Effector CD4-positive, alpha-beta T cell (primary cell): ENCODE measurements around the gene ODF4. TPM values are rescaled to one million over a fixed set of nuclear protein-coding genes. Genes with fewer than 3 reads are reported as not detected.

Experiments
- DNase-seq: peaks from one replicate; pipeline ENCODE4 v3.0.0-alpha.2; 2020
- total RNA-seq: gene quantifications from one replicate; lab custom pipeline; 2026; lab: John Stamatoyannopoulos, UW

Gene ODF4, protein sequence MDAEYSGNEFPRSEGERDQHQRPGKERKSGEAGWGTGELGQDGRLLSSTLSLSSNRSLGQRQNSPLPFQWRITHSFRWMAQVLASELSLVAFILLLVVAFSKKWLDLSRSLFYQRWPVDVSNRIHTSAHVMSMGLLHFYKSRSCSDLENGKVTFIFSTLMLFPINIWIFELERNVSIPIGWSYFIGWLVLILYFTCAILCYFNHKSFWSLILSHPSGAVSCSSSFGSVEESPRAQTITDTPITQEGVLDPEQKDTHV
- total RNA-seq: not detected

DNA sequence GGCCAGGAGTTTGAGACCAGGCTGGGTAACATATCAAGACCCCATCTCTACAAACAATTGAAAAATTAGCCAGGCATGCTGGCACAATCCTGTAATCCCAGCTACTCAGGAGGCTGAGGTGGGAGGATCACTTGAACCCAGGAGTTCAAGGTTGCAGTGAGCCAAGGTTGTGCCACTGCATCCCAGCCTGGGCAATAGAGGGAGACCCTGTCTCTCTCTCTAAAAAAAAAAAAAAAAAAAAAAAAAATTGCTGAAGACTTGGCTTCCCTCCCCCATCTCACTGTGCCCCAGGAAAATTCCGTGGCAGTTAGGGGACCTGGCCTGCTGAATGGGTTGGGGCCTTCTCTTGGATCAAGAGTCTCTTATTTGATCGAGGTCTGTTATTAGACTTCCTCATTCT lies at the start of gene ODF4:
ODF4 (plus strand) TSS at position 301 of the 400 bp plus-strand sequence. CDS start 212 bp downstream, outside the sequence.
- no peak for DNase-seq

DNA sequence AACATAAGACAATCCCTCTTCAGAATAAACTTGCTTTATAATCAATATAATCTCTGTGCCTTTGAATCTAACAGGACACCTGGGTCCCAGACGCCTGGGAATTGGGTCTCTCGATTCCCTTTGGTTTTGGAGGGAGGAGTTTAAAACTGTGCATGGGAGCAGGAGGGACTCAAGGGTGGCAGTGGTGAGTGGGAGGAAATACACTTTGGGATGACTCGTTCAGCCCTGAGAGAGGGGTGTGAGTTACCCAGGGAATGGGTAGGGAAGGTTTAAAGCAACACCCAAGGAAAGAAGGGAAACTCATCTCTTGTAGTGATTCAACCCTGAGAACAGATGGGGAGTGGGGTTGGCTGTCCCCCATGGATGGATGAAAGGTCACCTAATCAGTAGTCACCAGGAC lies 49.6 kb upstream of the ODF4 start:
- DNase-seq: no peak

DNA sequence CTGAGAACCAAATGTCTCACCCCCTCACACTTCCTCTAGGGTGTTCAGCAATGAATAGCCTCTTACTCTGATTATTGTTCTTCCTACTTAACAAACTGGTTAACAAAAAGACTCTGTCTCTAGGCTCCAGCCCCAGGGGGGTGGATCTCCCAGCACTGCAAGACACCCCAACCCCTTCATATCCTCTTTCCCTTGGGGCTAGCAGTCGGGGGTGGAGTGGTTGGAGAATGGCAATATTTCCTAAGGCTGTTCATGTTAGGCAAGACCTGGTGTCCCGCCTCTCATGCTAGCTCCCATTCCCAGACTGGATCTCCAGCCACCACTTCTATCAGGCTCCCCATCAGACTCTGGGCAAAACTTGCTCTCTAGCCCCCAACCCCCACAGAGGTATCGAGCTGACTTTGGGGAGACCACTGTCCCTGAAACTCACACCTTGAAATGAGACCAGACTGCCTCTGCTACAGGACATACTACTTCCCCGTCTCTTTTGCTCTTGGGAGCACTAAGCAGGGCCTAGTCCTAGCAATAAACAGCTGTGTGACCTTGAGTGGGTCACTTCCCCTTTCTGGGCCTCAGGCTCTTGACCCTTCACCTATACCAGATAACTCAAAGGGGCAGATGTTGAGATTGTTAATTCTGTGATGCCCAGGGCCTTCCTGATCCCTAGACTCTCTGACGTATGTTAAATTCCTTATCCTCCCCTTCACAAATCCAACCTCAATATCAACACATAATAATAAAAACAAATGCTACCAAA lies 46.8 kb upstream of the ODF4 start:
- DNase-seq: no peak

DNA sequence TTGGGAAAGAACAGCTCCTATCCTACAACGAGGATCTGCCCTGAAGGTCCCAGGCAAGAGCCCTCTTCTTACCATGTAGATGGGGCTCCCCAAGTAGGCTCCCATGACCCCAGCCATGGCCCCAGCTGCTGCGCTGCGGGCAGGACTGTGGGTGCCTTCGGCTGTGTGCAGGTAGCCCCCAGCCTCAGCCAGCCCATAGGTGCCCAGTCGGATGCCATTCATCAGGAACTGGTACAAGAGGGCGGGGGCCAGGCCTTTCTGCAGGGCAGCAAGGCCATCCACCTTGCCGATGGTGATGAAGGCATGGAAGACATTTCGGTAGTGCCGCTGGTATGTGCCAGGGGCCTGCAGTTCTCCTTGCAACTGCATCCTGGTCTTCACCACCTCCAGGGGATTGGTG lies 45.3 kb upstream of the ODF4 start:
- no peak for DNase-seq

DNA sequence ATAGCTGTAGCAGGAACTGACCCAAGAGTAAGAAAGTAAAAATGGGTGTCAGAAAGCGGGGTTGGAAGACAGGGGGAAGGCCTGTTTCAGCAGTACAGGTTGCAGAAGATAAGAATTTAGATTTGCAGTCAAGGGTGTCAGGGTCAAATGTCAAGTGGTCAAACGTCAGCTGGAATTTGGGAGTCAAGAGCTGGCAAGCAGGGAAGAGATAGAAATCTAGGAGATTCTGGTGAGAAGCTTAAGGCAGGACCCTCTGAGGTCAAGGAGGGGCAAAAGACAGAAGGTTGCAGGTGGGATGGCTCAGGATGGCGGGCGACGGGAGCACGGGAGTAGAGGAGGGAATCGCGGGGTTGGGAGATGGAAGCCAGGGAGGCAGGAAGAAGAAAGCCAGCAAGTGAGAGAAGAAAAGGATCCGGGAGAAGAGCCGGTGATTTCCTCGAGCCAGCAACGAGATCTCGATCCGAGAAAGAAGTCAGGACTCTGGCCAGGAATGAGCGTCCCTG lies 44.8 kb upstream of the ODF4 start:
- DNase-seq: no peak

DNA sequence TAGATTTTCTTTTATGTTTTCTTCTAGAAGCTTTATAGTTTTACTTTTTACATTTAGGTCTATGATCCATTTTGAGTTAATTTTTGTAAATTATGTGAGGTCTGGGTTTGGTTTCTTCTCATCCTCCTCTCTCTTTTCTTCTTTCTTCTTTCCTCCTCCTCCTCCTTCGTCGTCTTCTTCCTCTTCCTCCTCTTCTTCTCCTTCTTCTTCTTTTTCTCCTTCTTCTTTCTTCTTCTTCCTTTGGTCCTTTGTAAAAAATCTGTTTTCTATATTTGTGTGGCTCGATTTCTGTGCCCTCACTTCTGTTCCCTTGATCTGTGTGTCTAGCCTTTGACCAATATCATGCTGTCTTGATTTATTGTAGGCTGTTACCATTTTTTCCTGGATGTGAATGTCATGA lies 39.4 kb upstream of the ODF4 start:
- no peak for DNase-seq

DNA sequence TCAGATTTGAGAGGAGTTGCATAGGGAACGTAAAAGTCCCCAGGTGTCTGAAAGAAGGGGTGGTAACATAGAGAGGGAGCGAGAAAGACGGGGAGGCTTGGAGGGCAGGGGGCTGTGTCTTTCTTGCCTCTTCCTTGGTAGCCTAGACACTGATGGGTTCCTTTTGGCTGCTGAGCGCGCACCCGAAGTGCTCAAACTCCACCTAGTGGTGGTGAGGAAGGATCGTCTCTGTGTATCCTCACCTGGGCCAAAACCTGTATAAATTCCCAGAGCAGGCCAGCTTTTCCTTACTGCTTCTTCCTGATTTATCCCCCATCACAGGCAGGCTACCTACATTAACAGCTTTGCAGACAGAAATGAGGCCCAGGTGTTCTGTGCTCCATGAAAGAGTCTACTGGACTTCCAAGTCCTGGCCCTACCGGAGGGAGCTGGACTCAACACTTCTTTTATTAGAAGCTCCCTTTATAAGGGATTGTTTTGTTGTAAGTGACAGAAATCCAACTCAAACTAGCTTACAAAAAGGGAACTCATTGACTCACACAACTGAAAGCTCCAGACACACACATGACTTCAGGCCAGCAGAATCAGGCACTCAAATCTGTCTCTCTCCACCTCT lies 38.9 kb upstream of the ODF4 start:
- peak; percentile 42 for DNase-seq

DNA sequence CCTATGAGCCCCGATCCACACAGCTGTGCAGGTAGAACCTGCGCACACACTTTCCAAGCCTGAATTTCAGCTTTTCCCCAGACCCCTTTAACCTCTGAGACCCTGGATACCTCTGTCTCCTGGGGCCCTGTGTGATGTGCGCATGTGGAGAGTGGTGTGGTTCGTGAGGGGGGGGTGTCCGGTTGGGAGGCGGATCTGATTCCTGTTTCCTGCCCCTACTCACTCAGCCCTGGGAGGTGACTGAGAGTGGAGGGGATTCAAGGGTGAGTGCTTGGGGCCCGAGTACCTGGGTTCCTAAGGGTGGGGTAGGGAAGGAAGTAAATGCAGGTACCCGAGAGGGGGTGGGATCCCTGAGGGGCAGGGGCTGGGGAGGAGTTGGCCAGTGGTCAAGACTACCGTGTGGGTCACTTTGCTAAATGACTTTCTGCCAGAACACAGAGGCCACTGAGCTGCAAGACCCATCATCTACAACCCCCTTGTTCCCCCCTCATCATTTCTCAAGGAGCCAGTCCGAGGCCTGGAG lies 29.0 kb upstream of the ODF4 start:
- no peak for DNase-seq

DNA sequence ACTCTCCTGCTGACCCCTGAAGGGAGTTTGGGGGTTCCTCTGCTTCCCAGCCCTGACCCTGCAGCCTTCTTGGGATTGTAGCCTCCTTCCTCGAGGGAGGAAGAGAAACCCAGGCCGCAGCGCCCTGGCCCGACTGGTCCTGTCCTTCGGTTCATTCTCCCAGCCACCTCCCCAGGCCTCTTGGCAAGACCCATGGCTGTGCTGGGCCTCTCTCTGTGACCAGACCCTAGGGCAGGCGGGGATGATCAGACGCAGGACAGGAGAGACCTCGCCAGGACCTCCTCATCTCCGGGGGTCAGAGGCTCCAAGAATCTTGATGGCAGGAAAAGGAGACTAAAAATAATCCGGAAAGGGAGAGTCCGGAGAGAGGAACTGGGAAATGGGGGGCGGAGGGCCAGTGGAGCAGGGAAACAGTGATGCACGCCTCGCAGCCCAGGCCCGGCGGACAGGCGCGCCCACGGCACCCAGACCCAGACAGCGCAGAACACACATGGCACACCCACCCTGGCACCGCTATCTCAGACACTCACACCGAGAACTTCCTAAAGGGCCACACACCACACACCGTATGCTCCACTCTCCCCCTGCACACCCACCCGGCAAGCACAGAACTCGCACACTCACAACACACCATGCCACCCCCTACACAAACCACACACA lies 28.4 kb upstream of the ODF4 start:
- no peak for DNase-seq

DNA sequence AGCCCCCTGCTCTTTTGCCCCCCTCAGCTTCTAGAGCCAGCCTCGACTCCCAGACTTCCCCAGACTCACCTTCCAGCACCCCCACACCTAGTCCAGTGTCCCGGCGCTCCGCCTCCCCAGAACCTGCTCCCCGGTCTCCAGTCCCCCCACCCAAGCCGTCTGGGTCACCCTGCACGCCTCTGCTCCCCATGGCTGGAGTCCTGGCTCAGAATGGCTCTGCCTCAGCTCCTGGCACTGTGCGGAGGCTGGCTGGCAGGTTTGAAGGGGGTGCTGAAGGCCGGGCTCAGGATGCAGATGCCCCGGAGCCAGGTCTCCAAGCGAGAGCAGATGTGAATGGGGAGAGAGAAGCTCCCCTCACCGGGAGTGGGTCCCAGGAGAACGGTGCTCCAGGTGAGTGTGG lies 27.4 kb upstream of the ODF4 start:
- DNase-seq: no peak

DNA sequence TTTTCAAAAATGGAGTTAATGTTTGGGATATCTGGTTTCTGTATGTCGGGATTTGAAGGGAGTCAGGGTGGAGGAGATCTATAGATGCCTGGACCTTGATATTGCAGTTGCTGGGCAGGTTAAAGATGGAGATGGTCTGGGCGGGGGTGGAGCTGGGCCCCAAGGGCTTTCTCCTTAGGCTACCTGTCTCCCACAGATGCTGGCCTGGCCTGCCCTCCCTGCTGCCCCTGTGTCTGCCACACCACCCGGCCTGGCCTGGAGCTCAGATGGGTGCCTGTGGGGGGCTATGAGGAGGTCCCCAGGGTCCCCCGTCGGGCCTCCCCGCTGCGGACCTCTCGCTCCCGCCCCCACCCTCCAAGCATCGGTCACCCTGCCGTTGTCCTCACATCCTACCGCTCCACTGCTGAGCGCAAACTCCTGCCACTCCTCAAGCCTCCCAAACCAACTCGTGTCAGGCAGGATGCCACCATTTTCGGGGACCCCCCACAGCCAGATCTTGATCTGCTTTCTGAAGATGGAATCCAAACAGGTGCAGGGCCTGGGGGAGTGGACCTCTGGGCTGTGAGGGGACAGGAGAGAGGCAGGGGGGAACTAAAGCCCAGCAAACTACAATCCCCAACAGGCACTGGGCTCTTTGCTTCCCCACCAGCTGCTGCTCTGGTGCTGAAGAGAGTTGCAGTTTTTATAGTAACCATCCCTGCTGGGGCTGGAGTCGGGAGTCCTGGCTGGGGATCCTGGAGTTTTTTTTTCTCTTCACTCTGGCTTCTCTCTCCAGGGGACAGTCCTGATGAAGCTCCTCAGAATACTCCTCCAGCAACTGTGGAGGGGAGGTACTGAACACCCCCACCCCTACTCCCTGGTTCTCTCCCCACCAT lies 26.7 kb upstream of the ODF4 start:
- no peak for DNase-seq

DNA sequence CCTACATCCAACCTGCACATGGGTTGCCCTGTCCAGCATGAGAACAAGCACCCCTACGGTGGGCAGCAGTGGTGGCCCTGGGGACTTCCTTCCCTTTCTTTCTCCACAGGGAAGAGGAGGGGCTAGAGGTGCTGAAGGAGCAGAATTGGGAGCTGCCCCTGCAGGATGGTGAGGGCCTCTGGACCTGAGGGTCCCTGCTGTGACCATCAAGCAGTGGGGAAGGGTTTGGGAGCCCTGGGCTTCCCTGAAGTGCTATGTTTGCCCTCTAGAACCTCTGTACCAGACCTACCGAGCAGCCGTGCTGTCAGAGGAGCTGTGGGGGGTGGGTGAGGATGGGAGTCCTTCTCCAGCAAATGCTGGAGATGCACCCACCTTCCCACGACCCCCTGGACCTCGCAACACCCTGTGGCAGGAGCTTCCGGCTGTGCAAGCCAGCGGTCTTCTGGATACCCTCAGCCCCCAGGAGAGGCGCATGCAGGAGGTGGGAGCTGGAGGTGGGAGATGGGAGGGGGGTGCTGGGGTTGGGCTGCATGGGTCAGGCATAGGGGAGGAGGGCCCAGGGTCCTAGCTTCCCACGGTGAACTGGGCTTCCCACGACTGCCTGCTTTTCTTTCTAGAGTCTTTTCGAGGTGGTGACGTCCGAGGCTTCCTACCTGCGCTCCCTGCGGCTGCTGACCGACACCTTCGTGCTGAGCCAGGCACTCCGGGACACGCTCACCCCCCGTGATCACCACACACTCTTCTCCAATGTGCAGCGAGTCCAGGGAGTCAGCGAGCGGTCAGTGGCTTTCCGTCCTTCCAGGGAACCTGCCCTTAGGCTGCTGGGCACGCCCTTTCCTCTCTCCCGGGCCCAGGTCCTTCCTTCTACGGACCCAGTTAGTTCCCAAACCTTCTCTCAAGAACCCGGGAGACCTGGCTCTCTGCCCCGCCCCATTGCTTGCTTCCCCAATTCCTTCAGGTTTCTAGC lies 24.6 kb upstream of the ODF4 start:
- no peak for DNase-seq

DNA sequence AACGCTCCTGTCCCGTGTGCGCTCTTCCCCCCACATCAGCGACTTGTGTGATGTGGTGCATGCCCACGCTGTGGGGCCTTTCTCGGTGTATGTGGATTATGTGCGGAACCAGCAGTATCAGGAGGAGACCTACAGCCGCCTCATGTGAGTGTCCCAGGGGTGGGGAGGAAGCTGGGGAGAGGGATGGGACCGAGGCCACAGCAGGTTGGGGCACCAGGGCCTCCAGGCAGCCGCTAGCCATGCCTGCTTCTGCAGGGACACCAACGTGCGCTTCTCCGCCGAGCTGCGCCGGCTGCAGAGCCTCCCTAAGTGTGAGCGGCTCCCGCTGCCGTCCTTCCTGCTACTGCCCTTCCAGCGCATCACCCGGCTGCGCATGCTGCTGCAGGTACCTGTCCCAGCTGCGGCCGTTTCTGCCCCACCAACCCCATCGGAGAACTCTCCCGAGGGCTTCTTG lies 23.8 kb upstream of the ODF4 start:
- DNase-seq: no peak

DNA sequence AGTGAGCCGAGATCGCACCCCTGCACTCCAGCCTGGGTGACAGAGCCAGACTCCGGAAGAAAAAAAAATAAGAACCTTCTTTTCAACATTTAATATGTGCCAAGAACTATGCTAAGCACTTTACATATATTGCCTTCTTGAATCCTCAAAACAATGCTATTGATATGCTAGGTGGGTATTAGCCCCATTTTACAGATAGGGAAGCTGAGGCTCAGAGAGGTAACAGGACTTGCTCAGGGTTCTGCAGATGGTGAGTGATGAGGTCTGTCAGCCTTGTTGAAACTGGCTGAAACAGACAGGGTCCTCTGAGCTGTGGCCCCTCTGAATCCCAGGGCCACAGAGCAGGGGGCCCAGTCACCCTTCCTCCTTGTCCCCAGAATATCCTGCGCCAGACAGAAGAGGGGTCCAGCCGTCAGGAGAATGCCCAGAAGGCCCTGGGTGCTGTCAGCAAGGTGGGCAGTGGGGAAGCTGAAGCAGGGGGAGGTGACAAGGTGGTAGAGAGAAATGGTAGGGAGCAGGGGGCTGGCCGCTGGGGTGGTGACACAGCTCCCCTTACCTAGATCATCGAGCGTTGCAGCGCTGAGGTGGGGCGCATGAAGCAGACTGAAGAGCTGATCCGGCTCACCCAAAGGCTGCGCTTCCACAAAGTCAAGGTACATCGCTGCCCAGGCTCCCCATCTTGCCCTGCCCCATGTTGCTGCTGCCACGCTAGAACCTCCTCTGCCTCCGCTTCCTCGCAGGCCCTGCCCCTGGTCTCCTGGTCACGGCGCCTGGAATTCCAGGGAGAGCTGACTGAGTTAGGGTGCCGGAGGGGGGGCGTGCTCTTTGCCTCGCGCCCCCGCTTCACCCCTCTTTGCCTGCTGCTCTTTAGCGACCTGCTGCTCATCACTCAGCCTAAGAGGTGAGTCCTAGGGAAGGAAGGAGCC lies 21.4 kb upstream of the ODF4 start:
- no peak for DNase-seq

DNA sequence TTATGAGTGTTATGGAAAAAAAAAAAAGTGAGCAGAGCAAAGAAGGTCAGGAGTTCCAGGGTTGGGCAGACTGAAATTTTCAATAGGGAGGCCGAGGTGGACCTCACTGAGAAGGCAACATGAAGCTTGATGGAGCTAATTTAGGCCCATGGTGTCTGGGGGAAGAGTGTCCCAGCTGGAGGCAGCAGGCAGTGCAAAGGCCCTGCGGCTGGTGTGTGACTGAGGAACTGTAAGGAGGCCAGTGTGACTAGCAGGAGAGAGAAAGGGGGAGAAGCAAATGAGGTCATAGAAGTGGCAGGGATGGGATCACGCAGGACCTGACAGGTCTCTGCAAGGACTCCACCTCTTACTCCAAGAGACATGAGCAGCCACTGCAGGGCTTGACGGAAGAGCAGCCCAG lies 19.4 kb upstream of the ODF4 start:
- no peak for DNase-seq

DNA sequence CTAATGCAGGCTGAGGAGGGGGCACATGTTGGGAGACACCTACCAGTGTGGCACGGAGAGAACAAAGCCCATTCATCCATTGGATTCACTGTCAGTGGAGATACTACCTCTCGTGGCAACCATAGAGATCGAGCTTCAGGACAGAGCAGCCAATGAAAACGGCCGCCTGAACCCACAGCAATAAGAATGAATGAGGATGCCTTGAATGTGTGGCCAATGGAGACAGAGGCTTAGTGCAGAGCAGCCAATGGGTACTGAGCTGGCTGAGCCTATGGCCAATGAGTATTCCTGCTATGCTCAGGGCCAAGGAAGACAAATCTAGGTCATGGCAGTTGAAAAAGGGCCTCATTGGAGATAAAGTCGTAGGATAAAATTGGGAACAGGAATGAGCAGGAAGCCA lies 18.6 kb upstream of the ODF4 start:
- DNase-seq: no peak

DNA sequence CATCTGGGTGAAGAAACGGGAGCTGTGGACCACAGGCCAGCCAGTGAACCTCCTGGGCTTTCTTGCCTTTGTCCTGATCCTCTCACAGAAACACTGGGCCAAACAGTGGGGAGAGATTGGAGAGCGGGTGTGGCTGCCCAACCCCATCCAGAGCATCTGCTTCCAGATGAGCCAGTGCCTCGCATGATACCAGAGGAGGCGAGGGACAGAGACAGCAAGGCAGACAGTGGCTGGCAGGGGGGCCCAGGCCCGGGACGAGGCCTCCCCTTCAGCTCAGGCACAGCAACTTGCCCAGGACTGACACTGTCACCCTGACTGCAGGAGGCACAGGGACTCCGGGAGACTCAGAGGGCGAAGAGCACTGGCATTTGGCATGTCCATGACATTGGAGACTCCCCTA lies 17.6 kb upstream of the ODF4 start:
- no peak for DNase-seq

DNA sequence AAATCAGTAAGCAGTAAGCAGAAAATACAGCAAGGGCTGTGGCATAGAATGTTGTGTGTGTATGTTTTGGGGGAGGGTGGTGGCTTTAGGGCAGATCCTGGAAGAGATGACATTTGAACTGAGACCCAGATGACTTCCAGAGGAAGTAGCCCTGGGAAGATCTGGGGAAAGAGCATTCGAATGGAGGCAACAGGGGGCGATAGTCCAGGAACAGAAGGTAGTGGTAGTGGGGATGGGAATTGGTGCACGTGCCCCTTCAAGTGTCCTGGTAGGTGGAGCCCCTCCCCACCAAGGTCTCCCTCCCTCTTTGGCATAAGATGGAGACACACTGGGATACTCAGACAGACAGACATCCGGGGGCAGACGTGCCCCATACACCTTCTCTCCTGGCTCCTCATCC lies 15.5 kb upstream of the ODF4 start:
- DNase-seq: no peak

DNA sequence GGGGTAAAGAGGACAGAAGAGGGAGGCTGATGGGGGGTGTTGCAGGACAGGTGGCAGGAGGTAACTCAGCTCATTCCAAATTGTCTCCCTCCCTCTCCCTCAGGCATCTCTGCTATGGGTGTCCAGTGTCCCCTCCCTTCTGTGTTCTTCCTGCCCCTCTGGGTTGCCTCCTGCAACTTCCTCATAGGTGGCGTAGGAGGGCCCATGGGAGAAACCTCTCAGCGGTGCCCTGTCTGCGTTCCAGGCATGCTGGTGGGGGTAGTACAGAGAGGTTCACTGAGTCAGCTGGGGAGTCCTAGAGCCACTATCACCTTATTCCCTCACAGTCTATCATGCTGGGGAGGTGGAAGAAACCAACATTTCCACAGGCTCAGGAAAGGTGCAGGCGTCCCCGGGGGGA lies 14.7 kb upstream of the ODF4 start:
- no peak for DNase-seq
